ENCODE measurements around the gene PREX1.

Gene PREX1

GRCh38 chr20:48864254-48864653, 36.5 kb upstream of the PREX1 start:
- Histone ChIP-seq H3K9me3 (ENCODE audit: insufficient read depth, low read length) (no peaks in the 10 kb centered on the region), H3K4me1 (ENCODE audit: insufficient read depth, insufficient read length) (no peaks in the 10 kb centered on the region), H3K4me3 (ENCODE audit: insufficient read length, low read depth) (no peak overlapping the region), H3K36me3 (ENCODE audit: insufficient read depth, insufficient read length, low read length) (no peaks in the 10 kb centered on the region), H3K9ac (ENCODE audit: insufficient read length, low read depth) (no peak overlapping the region), H3K27me3 (ENCODE audit: insufficient read depth, insufficient read length) (no peaks in the 10 kb centered on the region)
- no peak for DNase-seq (ENCODE audit: low read depth, low spot score)
- TF ChIP-seq SUZ12 (IDR thresholded peaks at IDR 0.05; ENCODE audit: extremely low read depth, insufficient read depth, insufficient read length): no peak
- no peak for TF ChIP-seq YY1 (IDR thresholded peaks at IDR 0.05; ENCODE audit: insufficient read depth, insufficient read length)
- no peak for TF ChIP-seq ZNF274 (IDR thresholded peaks at IDR 0.05; ENCODE audit: low read depth, low read length)

DNA sequence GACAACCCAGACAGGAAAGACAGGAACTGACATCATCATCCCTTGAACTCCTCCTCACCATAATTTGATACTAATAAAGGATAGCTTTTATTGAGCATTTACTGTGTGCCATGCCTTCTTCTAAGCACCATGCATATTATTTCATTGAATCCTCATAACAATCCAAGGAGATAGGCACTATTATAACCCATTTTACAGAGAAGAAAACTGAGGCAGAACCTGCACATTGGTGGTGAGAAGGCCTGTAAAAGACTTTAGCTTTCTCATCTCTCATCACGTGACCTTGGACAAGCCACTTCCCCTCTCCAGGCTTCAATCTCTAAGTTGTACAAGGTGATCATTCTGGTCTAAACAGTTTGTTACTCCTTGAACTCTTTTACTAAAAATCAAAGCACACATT, 34.5 kb upstream of the PREX1 start:
- DNase-seq (ENCODE audit: low read depth, low spot score): no peak
- no peak overlapping the region for H3K4me3 ChIP-seq (ENCODE audit: insufficient read length, low read depth)
- TF ChIP-seq ZNF274 (IDR thresholded peaks at IDR 0.05; ENCODE audit: low read depth, low read length): no peak
- TF ChIP-seq YY1 (IDR thresholded peaks at IDR 0.05; ENCODE audit: insufficient read depth, insufficient read length): no peak
- TF ChIP-seq SUZ12 (IDR thresholded peaks at IDR 0.05; ENCODE audit: extremely low read depth, insufficient read depth, insufficient read length): no peak
- H3K36me3 ChIP-seq (ENCODE audit: insufficient read depth, insufficient read length, low read length): no peaks in the 10 kb centered on the region
- no peaks in the 10 kb centered on the region for H3K9me3 ChIP-seq (ENCODE audit: insufficient read depth, low read length)
- no peaks in the 10 kb centered on the region for H3K27me3 ChIP-seq (ENCODE audit: insufficient read depth, insufficient read length)
- no peak overlapping the region for H3K9ac ChIP-seq (ENCODE audit: insufficient read length, low read depth)
- no peaks in the 10 kb centered on the region for H3K4me1 ChIP-seq (ENCODE audit: insufficient read depth, insufficient read length)

- Histone ChIP-seq H3K9me3 (ENCODE audit: insufficient read depth, low read length) (no peaks in the 10 kb centered on the region), H3K27me3 (ENCODE audit: insufficient read depth, insufficient read length) (no peaks in the 10 kb centered on the region), H3K9ac (ENCODE audit: insufficient read length, low read depth) (no peak overlapping the region), H3K36me3 (ENCODE audit: insufficient read depth, insufficient read length, low read length) (no peaks in the 10 kb centered on the region), H3K4me3 (ENCODE audit: insufficient read length, low read depth) (no peak overlapping the region), H3K4me1 (ENCODE audit: insufficient read depth, insufficient read length) (peaks cover 1% of the 10 kb centered on the region)
- TF ChIP-seq YY1 (IDR thresholded peaks at IDR 0.05; ENCODE audit: insufficient read depth, insufficient read length) (no peak), ZNF274 (IDR thresholded peaks at IDR 0.05; ENCODE audit: low read depth, low read length) (no peak), SUZ12 (IDR thresholded peaks at IDR 0.05; ENCODE audit: extremely low read depth, insufficient read depth, insufficient read length) (no peak)
- no peak for DNase-seq (ENCODE audit: low read depth, low spot score)
Observed at GRCh38 chr20:48861444-48861843, 33.6 kb upstream of the PREX1 start.

DNA sequence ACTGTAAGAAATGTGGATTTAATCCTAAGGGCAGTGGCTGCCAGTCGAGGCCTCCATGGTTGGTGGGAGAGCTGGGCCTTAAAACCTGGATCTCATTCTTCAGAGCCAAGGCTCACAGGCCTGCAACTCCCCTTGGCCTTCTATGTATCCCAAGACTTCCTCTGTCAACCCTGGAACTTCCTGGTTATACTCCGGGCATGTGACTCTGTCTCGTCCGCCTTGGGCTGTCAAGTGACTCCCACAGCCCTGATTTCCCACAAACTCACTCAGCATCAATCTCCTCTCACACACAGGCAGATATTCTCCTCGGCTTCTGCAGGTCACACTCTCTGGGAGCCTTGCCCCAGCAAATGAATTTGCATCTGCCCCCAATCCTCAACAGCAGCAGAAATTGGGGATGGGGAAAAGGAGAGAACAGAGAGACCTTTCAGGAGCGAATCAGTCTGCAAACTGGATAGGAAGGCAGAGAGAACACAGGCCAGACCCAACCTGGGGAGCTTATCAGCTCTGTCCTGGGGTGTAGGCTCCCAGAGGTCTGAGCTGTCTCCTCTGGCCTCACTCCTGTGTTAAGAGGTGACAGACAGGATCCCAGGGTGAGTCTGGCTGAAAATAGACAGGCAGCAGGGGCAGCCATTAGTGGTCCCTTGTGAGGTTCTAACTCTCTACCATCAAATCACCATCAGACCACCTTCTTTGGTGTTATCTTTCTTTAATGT, 30.4 kb upstream of the PREX1 start:
- Histone ChIP-seq H3K36me3 (ENCODE audit: insufficient read depth, insufficient read length, low read length) (no peaks in the 10 kb centered on the region), H3K9me3 (ENCODE audit: insufficient read depth, low read length) (no peaks in the 10 kb centered on the region), H3K4me3 (ENCODE audit: insufficient read length, low read depth) (no peak overlapping the region), H3K9ac (ENCODE audit: insufficient read length, low read depth) (no peak overlapping the region), H3K4me1 (ENCODE audit: insufficient read depth, insufficient read length) (peaks cover 14% of the 10 kb centered on the region), H3K27me3 (ENCODE audit: insufficient read depth, insufficient read length) (peaks cover 4% of the 10 kb centered on the region)
- no peak for DNase-seq (ENCODE audit: low read depth, low spot score)
- no peak for TF ChIP-seq SUZ12 (IDR thresholded peaks at IDR 0.05; ENCODE audit: extremely low read depth, insufficient read depth, insufficient read length)
- TF ChIP-seq ZNF274 (IDR thresholded peaks at IDR 0.05; ENCODE audit: low read depth, low read length): no peak
- TF ChIP-seq YY1 (IDR thresholded peaks at IDR 0.05; ENCODE audit: insufficient read depth, insufficient read length): no peak

DNA sequence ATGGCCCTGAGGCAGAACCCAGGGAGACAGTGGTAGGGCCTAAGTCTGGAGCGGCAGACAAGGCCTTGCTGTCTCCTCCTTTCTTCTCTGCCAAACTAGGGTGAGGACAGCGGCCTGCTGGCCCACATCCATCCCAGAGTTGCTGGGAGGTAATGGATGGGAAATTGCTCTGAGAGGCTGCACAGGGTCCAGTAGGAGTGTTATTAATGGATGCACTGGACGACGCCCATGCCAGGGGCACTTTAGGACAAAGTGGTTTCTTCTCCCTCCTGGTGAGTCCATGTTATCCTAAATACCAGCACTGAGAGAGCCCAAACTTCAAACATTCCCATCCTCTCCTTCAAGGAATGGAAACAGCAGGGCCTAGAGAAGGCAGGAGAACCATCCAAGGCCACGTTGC, 28.3 kb upstream of the PREX1 start:
- DNase-seq (ENCODE audit: low read depth, low spot score): no peak
- H3K9me3 ChIP-seq (ENCODE audit: insufficient read depth, low read length): no peaks in the 10 kb centered on the region
- H3K36me3 ChIP-seq (ENCODE audit: insufficient read depth, insufficient read length, low read length): no peaks in the 10 kb centered on the region
- H3K4me3 ChIP-seq (ENCODE audit: insufficient read length, low read depth): no peak overlapping the region
- peaks cover 4% of the 10 kb centered on the region for H3K27me3 ChIP-seq (ENCODE audit: insufficient read depth, insufficient read length)
- no peak overlapping the region for H3K9ac ChIP-seq (ENCODE audit: insufficient read length, low read depth)
- H3K4me1 ChIP-seq (ENCODE audit: insufficient read depth, insufficient read length): peaks cover 14% of the 10 kb centered on the region
- no peak for TF ChIP-seq ZNF274 (IDR thresholded peaks at IDR 0.05; ENCODE audit: low read depth, low read length)
- TF ChIP-seq YY1 (IDR thresholded peaks at IDR 0.05; ENCODE audit: insufficient read depth, insufficient read length): no peak
- no peak for TF ChIP-seq SUZ12 (IDR thresholded peaks at IDR 0.05; ENCODE audit: extremely low read depth, insufficient read depth, insufficient read length)

DNA sequence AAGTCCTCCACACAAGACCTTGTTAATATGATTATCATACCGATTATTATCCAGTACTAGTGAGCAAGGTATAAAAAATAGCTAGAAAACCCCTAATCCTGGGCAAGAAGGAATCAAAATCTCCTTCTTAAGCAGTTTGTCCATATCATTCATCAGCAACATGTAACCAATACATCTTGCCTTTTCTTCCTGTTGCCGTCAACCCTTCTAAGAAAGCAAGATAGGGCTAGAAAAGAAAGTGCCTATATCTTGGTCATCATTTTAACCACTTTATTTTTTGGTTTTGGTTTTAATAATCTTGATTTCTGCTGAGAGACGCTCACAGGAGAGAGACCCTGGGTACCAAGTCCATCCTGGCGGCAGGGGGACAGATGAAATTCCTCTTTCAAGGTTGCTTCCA, 27.2 kb upstream of the PREX1 start:
- Histone ChIP-seq H3K27me3 (ENCODE audit: insufficient read depth, insufficient read length) (peaks cover 4% of the 10 kb centered on the region), H3K9ac (ENCODE audit: insufficient read length, low read depth) (no peak overlapping the region), H3K4me3 (ENCODE audit: insufficient read length, low read depth) (no peak overlapping the region), H3K4me1 (ENCODE audit: insufficient read depth, insufficient read length) (peaks cover 14% of the 10 kb centered on the region), H3K36me3 (ENCODE audit: insufficient read depth, insufficient read length, low read length) (no peaks in the 10 kb centered on the region), H3K9me3 (ENCODE audit: insufficient read depth, low read length) (no peaks in the 10 kb centered on the region)
- DNase-seq (ENCODE audit: low read depth, low spot score): no peak
- no peak for TF ChIP-seq ZNF274 (IDR thresholded peaks at IDR 0.05; ENCODE audit: low read depth, low read length)
- TF ChIP-seq SUZ12 (IDR thresholded peaks at IDR 0.05; ENCODE audit: extremely low read depth, insufficient read depth, insufficient read length): no peak
- no peak for TF ChIP-seq YY1 (IDR thresholded peaks at IDR 0.05; ENCODE audit: insufficient read depth, insufficient read length)

GRCh38 chr20:48852609-48853008, 24.8 kb upstream of the PREX1 start:
- DNase-seq (ENCODE audit: low read depth, low spot score): no peak
- Histone ChIP-seq H3K9ac (ENCODE audit: insufficient read length, low read depth) (no peak overlapping the region), H3K9me3 (ENCODE audit: insufficient read depth, low read length) (no peaks in the 10 kb centered on the region), H3K4me1 (ENCODE audit: insufficient read depth, insufficient read length) (peaks cover 14% of the 10 kb centered on the region), H3K4me3 (ENCODE audit: insufficient read length, low read depth) (no peak overlapping the region), H3K36me3 (ENCODE audit: insufficient read depth, insufficient read length, low read length) (no peaks in the 10 kb centered on the region), H3K27me3 (ENCODE audit: insufficient read depth, insufficient read length) (peaks cover 4% of the 10 kb centered on the region)
- no peak for TF ChIP-seq ZNF274 (IDR thresholded peaks at IDR 0.05; ENCODE audit: low read depth, low read length)
- no peak for TF ChIP-seq YY1 (IDR thresholded peaks at IDR 0.05; ENCODE audit: insufficient read depth, insufficient read length)
- TF ChIP-seq SUZ12 (IDR thresholded peaks at IDR 0.05; ENCODE audit: extremely low read depth, insufficient read depth, insufficient read length): no peak

All from NT2/D1 (cell line).